ELR (cell line): ENCODE results near the gene CADM2.

Experiments
- DNase-seq: peaks from one replicate; pipeline ENCODE4 v3.0.0-alpha.2; 2015; ENCODE audit warnings: low read depth

CADM2 gene

DNA sequence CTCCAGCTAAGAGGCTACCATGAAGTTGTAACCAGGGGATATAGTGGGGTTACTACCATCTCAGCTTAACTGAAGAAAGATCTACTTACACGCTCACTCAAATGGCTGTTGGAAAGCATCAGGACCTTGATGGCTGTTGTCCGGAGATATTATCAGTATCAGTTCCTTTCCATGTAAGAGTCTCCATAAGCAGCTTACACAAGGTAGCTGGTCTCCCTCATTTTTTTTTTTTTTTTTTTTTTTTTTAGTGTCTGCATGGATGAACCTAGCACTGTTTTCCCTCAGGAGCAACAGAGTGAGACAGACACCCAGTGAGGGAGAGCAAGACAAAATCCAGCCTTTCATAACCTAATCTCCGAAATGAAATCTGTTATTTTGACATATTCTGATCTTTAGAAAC is 230.9 kb downstream of the CADM2 start:
- no peak for DNase-seq

DNA sequence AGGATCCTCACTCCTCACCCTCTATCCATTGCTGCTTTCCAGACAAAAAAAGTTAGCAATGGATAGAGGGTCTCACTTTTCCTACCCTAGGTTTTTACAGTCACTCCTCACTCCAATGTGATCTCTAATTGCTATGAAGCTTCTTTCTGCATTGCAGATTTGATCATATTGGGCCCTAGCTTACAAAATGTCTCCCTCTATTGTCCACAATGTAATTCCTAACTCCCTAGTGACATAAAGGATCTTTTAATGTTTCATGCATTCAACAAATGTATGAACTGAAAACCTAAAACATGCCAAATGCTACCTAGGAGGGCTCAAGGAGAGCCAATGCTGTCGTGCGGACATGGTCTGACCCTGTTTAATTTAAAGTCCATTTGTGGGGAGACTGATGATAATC is 234.8 kb downstream of the CADM2 start:
- DNase-seq = no peak

DNA sequence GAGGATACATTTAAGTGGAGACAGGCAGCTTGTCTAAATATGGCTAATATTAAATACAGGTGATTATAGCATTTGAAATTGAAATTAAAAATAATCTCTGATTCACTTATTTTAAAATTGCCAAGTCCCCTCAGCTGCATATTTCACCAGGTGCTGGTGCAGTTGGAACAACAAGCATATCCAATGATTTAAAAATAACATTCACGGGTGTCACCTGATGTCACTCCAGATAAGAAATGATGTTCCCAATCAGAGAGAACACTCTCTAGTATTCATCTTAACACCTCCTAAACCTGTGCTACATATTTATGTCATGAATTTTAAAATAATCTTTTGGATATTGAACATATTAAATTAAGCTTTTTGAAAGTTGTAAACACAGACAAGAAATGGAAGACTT is 249.9 kb downstream of the CADM2 start:
- DNase-seq = no peak

DNA sequence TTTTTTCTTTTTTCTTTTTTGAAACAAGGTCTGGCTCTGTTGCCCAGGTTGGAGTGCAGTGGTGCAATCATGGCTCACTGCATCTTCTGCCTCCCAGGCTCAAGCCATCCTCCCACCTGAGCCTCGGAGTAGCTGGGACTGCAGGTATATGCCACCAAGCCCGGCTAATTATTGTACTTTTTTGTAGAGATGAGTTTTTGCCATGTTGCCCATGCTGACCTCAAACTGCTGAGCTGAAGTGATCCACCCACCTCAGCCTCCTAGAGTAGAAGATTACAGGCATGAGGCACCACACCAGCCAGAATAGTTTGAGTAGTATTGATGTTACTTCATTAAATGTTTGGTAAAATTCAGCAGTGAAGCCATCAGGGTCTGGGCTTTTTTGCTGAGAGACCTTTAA is 251.8 kb downstream of the CADM2 start:
- DNase-seq = no peak

DNA sequence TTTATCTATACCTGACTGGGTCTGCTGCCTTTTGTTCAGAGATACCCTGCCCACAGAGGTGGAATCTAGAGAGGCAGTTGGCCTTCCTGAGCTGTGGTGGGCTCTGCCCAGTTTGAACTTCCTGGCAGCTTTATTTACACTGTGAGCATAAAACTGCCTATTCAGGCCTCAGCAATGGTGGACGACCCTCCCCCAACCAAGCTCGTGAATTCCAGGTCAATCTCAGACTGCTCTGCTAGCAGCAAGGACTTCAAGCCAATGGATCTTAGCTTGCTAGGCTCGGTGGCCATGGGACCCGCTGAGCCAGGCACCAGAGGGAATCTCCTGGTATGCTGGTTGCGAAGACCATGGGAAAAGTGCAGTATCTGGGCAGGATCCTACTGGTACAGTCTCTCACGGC is 270.2 kb downstream of the CADM2 start:
- no peak for DNase-seq

DNA sequence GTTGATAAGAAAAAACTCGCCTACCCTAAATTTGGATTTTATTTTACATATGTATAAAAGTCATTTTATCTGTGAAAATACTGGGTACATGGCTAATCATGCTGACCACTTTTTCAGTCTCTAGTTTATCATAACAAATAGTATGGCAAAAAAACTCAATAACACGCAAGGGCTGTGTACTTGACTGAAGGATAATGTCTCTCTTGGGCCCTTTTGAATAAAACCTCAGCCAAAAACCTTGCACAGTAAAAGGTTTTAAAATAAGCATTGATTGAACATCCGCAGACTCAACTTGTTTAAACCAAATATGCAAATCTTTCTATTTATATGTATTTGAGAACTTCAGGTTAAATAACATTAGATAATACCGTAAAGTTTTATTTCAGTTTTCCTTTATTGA is 285.3 kb downstream of the CADM2 start:
- no peak for DNase-seq

DNA sequence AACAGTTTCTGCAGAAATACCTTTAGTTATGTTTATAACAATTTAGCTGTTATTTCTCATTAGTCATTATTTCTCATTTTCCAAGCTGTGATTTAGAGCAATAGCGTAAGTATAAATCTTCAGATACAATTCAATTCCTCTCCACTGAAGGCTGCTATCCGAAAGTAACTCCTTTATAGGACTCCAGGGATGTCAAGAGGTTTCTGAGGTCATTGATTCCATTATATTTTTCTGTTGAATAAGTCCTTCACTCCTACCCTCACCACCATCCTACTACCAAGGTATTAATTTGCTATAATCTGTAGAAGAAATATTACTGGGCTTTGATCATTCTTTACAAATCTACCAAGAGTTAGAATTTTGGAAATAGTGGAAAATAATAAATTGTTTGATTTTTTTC is 285.7 kb downstream of the CADM2 start:
- DNase-seq = no peak

DNA sequence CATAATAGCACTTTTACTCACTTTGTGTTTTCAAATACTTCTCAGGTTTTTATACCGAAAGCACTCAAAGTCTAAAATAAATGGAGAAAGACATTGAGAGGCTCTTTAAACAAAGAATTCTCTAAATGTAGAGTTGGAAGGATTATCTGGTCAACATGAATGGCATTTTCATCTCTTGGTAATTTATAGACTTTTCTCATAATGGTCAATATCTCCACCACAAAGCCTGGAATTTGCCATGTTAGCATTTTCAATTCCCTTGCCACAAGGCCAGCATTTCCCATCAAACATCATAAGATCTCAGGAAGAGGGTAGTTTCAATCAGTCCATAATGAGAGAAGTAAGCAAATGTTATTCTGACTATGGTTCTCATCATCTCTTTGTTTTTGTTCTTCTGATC is 293.0 kb downstream of the CADM2 start:
- DNase-seq = no peak

DNA sequence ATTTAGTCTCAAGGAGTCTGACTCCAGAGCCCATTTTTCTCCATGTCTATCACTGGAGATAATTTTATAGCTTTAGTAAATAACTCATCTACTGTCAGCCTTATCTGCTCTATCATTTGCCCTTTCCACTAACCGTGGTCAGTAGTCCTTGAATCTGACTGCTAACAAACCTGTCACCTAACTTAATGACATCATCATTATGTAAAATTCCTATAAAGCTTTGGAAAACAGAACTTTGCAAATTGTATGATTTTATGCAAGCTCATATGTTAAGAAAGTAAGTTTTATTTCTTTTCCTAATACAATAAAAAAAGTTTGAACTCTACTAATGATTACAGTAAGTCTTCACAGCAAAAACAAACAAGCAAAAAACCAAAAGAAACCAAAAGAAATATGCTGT is 293.9 kb downstream of the CADM2 start:
- no peak for DNase-seq

DNA sequence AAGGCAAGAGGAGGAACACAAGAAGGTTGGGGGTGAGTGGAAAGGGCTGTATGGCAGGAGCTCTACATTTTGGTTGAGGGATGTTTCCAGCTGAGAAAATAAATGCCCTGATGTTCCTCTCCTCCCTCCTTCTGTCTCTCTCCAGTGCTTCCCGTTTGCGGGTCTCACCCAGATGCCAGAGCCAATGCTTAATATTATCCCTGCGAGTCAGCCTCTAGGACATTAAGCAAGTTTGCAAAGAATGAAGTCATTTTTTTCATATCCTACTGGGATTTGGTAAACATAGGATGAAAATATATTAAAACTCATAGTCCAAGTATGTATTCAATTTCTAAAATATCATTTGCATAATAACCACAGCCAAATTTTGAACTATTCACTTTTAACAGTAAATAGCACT is 295.9 kb downstream of the CADM2 start:
- no peak for DNase-seq

DNA sequence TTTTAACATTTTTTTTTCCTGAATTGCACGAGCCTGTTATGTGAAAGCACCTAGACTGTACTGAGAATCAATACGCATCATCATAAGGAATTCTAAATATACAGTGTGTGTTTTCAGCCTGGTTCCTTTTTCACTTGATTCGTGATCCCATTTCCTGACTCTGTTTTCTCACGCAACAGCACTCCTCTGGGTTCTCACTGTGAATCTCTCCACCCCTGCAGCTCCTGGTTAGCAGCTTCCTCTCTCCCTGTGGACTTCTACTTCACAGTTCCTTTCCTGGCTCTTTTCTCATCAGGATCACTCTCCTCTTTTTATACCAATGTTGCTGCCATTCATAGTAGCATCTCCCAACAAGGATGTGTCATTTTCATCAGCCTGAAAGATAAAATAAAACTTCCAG is 297.2 kb downstream of the CADM2 start:
- DNase-seq = no peak

DNA sequence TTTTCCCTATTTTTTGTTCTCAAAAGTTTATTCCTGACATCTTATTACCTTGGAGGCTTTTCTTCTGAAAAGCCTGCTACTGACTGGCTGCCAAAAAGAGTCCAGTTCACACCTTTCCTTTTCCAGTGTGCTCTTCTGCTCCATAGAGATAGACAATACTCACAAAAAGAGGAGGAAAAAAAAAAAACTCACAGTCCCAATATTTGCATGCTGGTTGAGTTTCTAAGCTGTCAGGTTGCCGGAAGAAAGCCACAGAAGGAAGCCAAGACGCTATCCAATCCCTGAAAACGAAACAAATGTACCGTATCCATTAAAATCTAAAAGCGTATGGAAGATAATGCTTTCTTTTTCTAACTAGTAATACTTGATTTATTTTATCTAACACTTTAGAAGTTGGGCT is 299.5 kb downstream of the CADM2 start:
- DNase-seq = no peak

DNA sequence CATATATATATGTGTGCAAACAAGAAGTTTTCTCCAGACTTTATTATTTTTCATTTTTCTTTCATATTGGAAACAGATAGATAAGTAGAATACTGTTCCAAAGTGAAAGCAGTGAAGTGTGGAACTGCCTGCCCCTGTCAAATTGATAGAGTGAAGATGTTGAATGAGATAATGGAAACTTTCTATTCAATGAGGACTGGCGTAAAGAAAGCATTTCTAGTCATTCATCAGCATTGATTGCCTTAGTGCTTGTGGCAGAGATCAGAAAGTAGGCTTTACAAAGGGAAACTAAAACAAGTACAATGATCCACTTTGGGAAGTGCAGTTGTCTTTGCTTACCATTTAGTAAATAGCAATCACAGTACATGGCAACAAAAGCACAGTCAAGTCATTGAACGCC is 300.0 kb downstream of the CADM2 start:
- DNase-seq = no peak

DNA sequence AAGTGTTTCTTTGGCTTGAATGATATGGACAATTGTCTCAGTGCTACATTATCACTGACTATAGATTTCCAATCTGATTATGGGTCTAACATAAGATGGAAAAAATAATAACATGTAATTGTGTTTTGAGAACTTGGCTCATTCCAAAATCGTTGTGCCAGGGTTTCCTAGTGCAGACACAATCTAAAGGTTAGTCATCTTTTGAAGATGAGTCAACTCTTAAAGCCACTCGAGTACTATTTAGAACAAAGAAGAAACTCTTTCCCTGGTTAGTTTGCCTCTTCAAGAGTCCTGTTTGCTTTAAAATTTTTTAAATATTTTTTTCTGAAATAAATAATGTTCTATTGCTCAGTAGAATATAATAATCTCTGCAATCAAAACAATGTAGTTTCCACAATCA is 301.0 kb downstream of the CADM2 start:
- no peak for DNase-seq

DNA sequence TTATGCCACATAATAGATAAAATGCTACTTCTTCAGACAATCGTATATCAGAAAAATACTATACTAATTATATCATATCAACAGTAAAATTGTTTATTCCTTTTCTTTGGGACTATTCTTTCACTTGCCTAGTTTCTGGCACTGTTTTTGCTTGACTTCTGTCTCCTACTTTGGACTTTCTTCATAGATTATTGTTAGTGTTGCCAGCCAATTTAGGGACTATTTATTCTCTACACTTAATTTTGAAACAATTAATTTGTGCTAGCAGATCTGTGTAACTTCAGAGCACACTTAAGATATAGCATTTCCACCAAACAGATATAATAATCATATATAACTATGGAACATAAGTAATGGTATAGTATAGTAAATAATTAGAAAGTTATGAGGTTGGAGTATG is 305.6 kb downstream of the CADM2 start:
- DNase-seq = no peak

DNA sequence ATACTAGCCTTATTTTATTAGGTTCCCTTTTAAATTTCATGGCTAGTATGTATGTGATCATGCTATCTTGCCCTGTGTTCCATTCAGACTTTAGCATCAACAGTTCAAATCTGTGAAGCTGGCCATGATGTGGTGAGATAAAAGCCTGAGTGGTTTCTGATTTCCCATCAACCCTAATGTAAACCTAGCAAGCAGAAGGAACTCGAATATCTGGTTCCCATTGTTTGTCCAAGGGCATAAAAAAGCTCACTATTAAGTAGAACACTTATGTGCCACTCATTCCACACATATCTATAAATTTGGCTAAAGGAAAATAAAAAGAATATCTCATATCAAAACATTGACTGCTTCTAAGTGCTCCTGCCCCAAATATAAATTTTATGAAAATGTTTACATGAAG is 311.7 kb downstream of the CADM2 start:
- no peak for DNase-seq

DNA sequence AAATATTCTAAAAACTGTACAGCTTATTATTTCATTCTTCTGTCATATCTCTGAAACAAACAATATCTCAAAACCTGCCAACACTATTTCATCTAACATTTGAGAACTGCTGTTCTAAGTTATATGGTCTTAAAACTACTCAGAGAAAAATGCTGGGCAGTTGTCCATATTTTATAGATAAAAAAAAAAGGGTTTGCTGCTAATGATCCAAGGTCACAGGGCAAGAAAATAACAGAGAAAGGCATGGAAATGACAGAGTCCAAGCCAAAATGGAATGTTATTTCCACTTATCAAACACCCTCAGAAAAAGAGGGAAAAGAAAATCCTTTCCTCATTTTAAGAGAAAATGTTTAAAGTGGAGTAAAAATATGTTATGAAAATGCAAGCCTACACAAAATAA is 313.1 kb downstream of the CADM2 start:
- no peak for DNase-seq

DNA sequence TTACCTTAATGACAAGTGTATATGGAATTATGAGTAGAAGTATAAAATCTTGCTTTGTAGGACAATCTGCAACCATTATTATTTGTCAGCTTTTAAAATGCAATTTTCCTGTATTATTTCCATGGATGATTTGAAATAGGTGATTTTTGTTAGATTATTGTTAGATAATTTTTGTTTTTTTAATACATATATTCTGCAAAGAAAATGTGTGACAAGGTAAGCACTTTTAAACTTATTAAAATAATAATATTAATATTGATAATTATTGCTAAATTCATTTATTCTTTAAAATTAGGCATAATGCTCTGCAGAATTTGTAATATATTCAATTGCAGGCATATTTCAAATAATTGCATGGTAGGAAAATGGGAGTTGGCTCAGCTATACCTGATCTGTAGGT is 329.5 kb downstream of the CADM2 start:
- no peak for DNase-seq

DNA sequence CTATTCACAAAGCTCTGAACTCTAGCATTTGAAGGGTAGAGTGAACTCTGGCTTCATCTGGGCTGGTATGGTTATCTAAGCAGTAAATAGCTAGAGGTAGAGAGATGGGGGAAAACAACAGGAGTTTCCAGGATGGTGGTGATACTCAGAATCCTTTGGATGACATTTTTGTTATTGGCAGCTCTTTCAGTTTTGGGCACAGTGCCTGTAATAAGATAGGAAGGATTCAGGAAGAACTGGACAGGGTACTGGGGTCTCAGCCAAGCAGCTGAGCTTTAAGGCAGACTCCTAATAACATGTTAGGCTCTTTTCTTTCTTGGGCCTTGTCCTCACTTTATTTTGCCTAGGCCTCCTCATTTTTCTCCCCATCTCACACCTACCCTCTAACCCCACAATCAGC is 338.5 kb downstream of the CADM2 start:
- no peak for DNase-seq

DNA sequence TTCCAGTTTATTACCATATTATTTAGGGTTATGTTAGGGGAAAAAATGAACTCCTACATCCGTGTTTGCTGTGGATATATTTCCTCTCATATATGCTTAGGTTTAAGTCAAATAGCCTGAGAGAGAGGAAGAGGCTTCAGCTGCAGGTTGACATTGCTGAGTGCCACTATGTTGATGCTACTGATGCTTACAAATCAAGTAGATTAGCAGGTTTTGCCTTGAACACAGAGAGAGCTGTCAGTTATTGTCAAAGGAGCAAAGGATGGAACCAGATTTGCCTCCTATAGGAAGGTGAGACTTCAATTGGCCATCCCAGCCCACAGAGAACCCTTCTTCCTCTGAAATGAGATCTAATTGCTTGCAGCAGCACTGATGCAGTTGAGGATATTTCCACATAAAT is 339.2 kb downstream of the CADM2 start:
- no peak for DNase-seq

DNA sequence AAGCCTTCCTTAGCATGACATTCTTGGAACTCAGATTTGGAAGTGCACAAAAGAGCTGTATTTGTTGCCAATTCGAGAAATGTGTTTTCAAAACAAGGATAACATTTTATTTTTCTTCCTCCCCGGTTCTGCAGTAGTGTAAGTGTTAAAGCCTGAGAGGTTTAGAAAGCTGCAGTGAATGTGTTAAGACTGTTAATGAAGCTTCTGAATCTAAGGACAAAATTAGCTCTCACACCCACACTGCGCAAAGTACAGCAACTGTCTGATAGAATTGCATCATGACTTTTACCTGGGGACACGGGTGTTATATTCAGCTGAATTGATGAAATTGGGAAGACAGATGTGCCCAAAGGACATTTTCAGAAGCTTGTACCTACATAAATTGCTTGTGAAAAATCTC is 344.4 kb downstream of the CADM2 start:
- no peak for DNase-seq

DNA sequence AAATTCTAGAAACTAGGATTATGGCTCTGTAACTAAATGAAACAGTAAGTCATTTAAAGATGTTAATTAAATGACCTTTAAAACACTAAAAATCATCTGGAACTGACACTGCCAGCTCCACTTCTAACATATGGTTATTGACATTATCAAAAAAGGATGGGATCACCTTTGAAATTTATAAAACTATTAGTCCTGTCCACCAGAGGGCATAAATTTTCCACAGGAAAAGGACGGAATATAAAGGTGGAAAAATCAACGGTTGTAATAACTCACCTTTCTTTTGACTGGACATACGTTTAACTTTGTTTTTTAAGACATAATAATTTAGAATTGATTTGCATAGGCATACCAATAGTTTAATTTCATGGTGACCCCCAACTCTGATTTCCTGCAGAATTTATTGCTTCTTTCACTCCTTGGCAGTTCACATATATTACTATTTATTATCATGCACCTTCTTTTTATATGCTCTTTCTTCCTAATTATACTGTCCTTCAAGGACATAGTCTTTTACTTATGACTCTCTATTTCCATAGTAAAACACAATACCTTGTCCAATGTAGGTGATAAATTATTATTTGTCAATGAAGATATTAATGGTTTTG is 345.7 kb downstream of the CADM2 start:
- DNase-seq = no peak

DNA sequence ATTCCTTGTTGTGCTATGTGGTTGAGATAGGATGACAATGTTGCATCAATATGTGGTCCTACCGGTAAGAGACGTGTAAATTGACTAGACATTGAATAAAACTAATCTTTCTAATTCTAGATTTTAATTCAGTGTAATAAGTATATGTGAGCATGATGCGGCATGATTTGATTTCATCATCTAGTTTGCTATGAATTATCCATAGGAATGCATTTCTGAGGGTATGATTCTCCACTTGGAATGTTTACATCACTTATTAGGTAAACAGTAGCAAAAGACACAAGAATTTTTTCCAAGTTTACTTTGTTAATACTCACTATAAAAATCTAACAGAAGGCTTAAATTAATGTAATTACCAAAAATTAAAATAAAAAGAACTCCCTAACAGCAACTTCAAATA is 353.5 kb downstream of the CADM2 start:
- no peak for DNase-seq

DNA sequence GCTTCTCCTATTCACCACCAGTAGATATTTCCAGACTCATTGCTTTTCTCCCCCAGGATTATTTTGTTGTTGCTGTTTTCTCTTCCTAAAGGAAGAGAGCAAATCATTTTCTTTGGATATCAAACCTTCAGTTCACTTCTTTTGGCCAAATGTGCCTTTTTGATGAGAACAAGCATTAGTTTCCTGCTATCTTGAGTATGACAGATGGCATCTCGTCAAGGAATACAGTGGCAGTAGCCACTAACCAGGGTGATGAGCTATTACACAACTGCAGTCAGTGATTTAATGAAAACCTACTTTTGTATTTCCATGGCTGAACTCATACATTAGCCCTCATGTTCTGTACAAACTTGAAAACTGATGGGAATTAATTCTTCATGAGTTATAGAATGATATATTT is 354.6 kb downstream of the CADM2 start:
- no peak for DNase-seq

DNA sequence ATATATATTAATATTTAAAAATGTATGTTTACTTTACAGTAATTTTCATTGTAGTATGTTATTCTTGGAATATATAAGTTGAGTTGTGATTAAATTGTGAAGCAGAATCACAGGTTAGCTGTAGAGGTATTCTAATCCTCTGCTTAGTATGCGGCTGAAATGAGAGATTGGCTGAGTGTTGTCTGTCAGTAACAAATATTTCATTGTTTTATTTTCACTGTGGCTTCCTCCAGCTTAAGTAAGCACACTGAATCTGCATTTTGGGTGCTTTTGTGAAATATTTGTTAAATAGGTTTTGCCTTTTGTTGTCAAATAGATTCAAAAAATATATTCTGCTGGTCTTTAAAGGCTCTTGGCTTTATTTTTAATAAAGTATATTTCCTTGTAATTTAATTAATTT is 357.5 kb downstream of the CADM2 start:
- DNase-seq = no peak
